IPS-15b (cell line): ENCODE measurements around the gene GSTP1.
A peak's percentile ranks its signal among the peaks of the same experiment; 100 is the strongest.
"Not testable (repeated sequence)": the region's sequence is repeated elsewhere in the genome, so short reads cannot be mapped to it uniquely, and the experiment has no call there.

Experiments used
- H3K27me3 ChIP-seq: one replicate; pipeline ENCODE4 v1.6.1; 2013; ENCODE audit warnings: low read length; ENCODE audit not compliant: control insufficient read depth, insufficient read depth
- H3K36me3 ChIP-seq: one replicate; pipeline ENCODE4 v1.6.1; 2013; ENCODE audit warnings: low read length; ENCODE audit not compliant: control insufficient read depth, insufficient read depth
- H3K4me1 ChIP-seq: one replicate; pipeline ENCODE4 v1.6.1; 2013; ENCODE audit warnings: mild to moderate bottlenecking, low read length; ENCODE audit not compliant: control insufficient read depth, insufficient read depth
- H3K4me3 ChIP-seq: one replicate; pipeline ENCODE4 v1.5.1; 2013; ENCODE audit warnings: low read depth, low read length
- H3K9ac ChIP-seq: one replicate; pipeline ENCODE4 v1.6.1; 2013; ENCODE audit warnings: low read depth, mild to moderate bottlenecking, low read length
- H3K9me3 ChIP-seq: one replicate; pipeline ENCODE4 v1.6.1; 2013; ENCODE audit warnings: mild to moderate bottlenecking, low read length; ENCODE audit not compliant: control insufficient read depth, insufficient read depth

Gene GSTP1

GRCh38 chr11:67611704-67612587, 28.3 kb downstream of the GSTP1 start:
- no peak overlapping the region for H3K9ac ChIP-seq
- H3K4me3 ChIP-seq = no peak overlapping the region
- peaks cover 16% of the 10 kb centered on the region for H3K4me1 ChIP-seq
- H3K9me3 ChIP-seq = no peaks in the 10 kb centered on the region
- peaks cover 41% of the 10 kb centered on the region for H3K36me3 ChIP-seq
- H3K27me3 ChIP-seq = no peaks in the 10 kb centered on the region

- Histone ChIP-seq H3K4me1 (peaks cover 21% of the 10 kb centered on the region), H3K4me3 (no peak overlapping the region), H3K36me3 (peaks cover 41% of the 10 kb centered on the region), H3K9ac (no peak overlapping the region), H3K9me3 (no peaks in the 10 kb centered on the region), H3K27me3 (peaks cover 4% of the 10 kb centered on the region)
Measured at GRCh38 chr11:67612751-67613150, 29.1 kb downstream of the GSTP1 start.

GRCh38 chr11:67613313-67613959, 29.8 kb downstream of the GSTP1 start:
- Histone ChIP-seq H3K9ac (no peak overlapping the region), H3K27me3 (peaks cover 8% of the 10 kb centered on the region), H3K36me3 (peaks cover 38% of the 10 kb centered on the region)

GRCh38 chr11:67613960-67614715, 30.5 kb downstream of the GSTP1 start:
- H3K9ac ChIP-seq = peak overlapping the region; percentile 37
- peak overlapping the region; percentile 35 for H3K4me3 ChIP-seq
- no peaks in the 10 kb centered on the region for H3K9me3 ChIP-seq
- peaks cover 8% of the 10 kb centered on the region for H3K27me3 ChIP-seq
- peaks cover 31% of the 10 kb centered on the region for H3K36me3 ChIP-seq
- peaks cover 24% of the 10 kb centered on the region for H3K4me1 ChIP-seq

More at GRCh38 chr11:67613313-67613959, 29.8 kb downstream of the GSTP1 start:
- Histone ChIP-seq H3K4me1 (peaks cover 24% of the 10 kb centered on the region), H3K4me3 (peak overlapping the region; percentile 35), H3K9me3 (no peaks in the 10 kb centered on the region)

- Histone ChIP-seq H3K9me3 (no peaks in the 10 kb centered on the region), H3K36me3 (peaks cover 25% of the 10 kb centered on the region), H3K4me3 (no peak overlapping the region), H3K4me1 (peaks cover 24% of the 10 kb centered on the region), H3K27me3 (peaks cover 8% of the 10 kb centered on the region), H3K9ac (no peak overlapping the region)
Measured at GRCh38 chr11:67614730-67615714, 31.4 kb downstream of the GSTP1 start.

- Histone ChIP-seq H3K4me3 (peak overlapping the region; percentile 18), H3K4me1 (peaks cover 24% of the 10 kb centered on the region), H3K27me3 (peaks cover 8% of the 10 kb centered on the region), H3K36me3 (peaks cover 16% of the 10 kb centered on the region), H3K9ac (no peak overlapping the region), H3K9me3 (no peaks in the 10 kb centered on the region)
Measured at GRCh38 chr11:67615728-67616430, 32.3 kb downstream of the GSTP1 start.

- no peaks in the 10 kb centered on the region for H3K9me3 ChIP-seq
- H3K4me3 ChIP-seq = peak overlapping the region; percentile 18
- H3K27me3 ChIP-seq = peaks cover 8% of the 10 kb centered on the region
- peaks cover 24% of the 10 kb centered on the region for H3K4me1 ChIP-seq
- no peak overlapping the region for H3K9ac ChIP-seq
- H3K36me3 ChIP-seq = peaks cover 9% of the 10 kb centered on the region
Measured at GRCh38 chr11:67616431-67617242, 33.0 kb downstream of the GSTP1 start.

- Histone ChIP-seq H3K9ac (no peak overlapping the region), H3K4me3 (no peak overlapping the region), H3K9me3 (no peaks in the 10 kb centered on the region), H3K36me3 (peaks cover 7% of the 10 kb centered on the region), H3K4me1 (peaks cover 24% of the 10 kb centered on the region), H3K27me3 (peaks cover 8% of the 10 kb centered on the region)
Measured at GRCh38 chr11:67617243-67617953, 33.8 kb downstream of the GSTP1 start.

GRCh38 chr11:67618901-67619659, 35.5 kb downstream of the GSTP1 start:
- not testable (repeated sequence) for H3K36me3 ChIP-seq, H3K27me3 ChIP-seq, H3K9me3 ChIP-seq, H3K9ac ChIP-seq, H3K4me3 ChIP-seq
- H3K4me1 ChIP-seq = peaks cover 20% of the 10 kb centered on the region
